IPS DF 6.9 (cell line): ENCODE measurements around the gene TTLL10.

Experiments
- DNase-seq: peaks from one replicate; pipeline ENCODE4 v3.0.0-alpha.2; 2013; ENCODE audit warnings: low read depth, low spot score
- H3K27ac ChIP-seq: one replicate; pipeline ENCODE4 v1.5.1; 2013; ENCODE audit warnings: low read length, control low read depth
- H3K27me3 ChIP-seq: 2 replicates; pipeline ENCODE4 v1.6.1; 2013; ENCODE audit warnings: mild to moderate bottlenecking, low read length; ENCODE audit not compliant: control insufficient read depth, insufficient read depth
- H3K36me3 ChIP-seq: 2 replicates; pipeline ENCODE4 v1.6.1; 2013; ENCODE audit warnings: low read length; ENCODE audit not compliant: control insufficient read depth, insufficient read depth
- H3K4me1 ChIP-seq: 2 replicates; pipeline ENCODE4 v1.6.1; 2013; ENCODE audit warnings: low read length; ENCODE audit not compliant: control insufficient read depth, insufficient read depth
- H3K4me3 ChIP-seq: 2 replicates; pipeline ENCODE4 v1.5.1; 2013; ENCODE audit warnings: mild to moderate bottlenecking, low read length
- H3K9me3 ChIP-seq: 2 replicates; pipeline ENCODE4 v1.6.1; 2013; ENCODE audit warnings: low read length, inconsistent platforms; ENCODE audit not compliant: control insufficient read depth, insufficient read depth
- WGBS: extraction: QIAGEN DNeasy Blood & Tissue Kit; methylation state at CpG from one replicate; pipeline ENCODE4 v1.1.7; 2013; ENCODE audit warnings: mixed read lengths, missing lambda C conversion rate; ENCODE audit not compliant: insufficient read length, insufficient coverage; 5-methylcytosine and 5-hydroxymethylcytosine counted together

The TTLL10 gene

GRCh38 chr1:1165485-1165884 is 8.2 kb upstream of the TTLL10 start:
- Histone ChIP-seq H3K27me3 (no peaks in the 10 kb centered on the region), H3K9me3 (no peaks in the 10 kb centered on the region), H3K4me1 (peaks cover 30% of the 10 kb centered on the region), H3K4me3 (no peak overlapping the region), H3K27ac (no peak overlapping the region), H3K36me3 (no peaks in the 10 kb centered on the region; the same call in 1 of the 2 replicates)
- no peak for DNase-seq
- no CpG with 5 or more reads among the region's 12 CpGs for WGBS

- H3K4me1 ChIP-seq: peaks cover 31% of the 10 kb centered on the region
- no peaks in the 10 kb centered on the region for H3K9me3 ChIP-seq
- no peaks in the 10 kb centered on the region for H3K27me3 ChIP-seq
- no peak overlapping the region for H3K4me3 ChIP-seq
- DNase-seq: no peak
- WGBS: no CpG with 5 or more reads among the region's 23 CpGs
- no peak overlapping the region for H3K27ac ChIP-seq
- no peaks in the 10 kb centered on the region; the same call in 1 of the 2 replicates for H3K36me3 ChIP-seq
These were observed 7.7 kb upstream of the TTLL10 start for GRCh38 chr1:1165900-1166421.

DNA sequence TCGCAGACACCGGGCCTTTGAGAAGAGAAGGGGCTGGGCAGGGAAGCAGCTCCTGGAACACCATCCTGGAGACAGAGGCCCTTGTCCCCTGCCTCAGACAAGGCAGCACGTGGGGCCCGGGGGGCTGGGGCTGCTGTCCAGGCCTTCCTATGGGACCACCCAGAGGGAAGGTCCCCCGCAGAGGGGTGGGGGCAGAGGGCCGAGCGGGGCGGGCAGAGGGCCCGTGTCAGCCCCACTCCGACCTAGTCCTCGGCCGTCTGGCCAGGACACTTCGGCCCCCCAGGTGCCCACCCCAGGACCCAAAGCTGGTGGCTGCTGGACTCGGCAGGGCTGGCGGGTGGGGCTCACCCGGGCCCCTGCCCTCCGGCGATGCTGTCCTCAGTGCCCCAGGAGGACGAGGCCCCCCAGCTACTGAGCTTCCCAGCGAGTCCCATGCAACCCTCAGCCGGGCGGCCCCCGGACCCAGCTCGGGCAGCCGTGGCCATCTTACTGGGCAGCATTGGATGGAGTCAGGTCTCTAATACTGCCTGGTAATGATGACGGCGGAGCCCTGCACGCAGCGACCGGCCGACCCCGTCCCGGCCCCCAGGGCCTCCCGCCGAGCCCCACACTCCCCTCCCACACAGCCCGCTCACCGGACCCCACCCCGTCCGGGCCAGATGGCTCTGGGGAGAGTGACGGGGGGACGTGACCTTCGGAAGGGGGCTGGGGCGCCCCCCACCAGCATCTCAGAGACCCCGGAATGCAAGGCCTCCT is 6.9 kb upstream of the TTLL10 start:
- Histone ChIP-seq H3K27ac (no peak overlapping the region), H3K4me3 (no peak overlapping the region), H3K36me3 (no peaks in the 10 kb centered on the region; the same call in 1 of the 2 replicates), H3K9me3 (no peaks in the 10 kb centered on the region), H3K4me1 (peaks cover 29% of the 10 kb centered on the region), H3K27me3 (no peaks in the 10 kb centered on the region)
- DNase-seq: no peak
- no CpG with 5 or more reads among the region's 44 CpGs for WGBS

- no CpG with 5 or more reads among the region's 20 CpGs for WGBS
- no peaks in the 10 kb centered on the region; the same call in 1 of the 2 replicates for H3K36me3 ChIP-seq
- DNase-seq: no peak
- no peaks in the 10 kb centered on the region for H3K9me3 ChIP-seq
- H3K4me3 ChIP-seq: no peak overlapping the region
- peaks cover 25% of the 10 kb centered on the region for H3K4me1 ChIP-seq
- no peaks in the 10 kb centered on the region for H3K27me3 ChIP-seq
- H3K27ac ChIP-seq: no peak overlapping the region
These were observed 6.3 kb upstream of the TTLL10 start for GRCh38 chr1:1167398-1167821.

GRCh38 chr1:1167841-1168450 is 5.7 kb upstream of the TTLL10 start:
- peaks cover 21% of the 10 kb centered on the region for H3K4me1 ChIP-seq
- H3K9me3 ChIP-seq: no peaks in the 10 kb centered on the region
- no peak for DNase-seq
- no CpG with 5 or more reads among the region's 36 CpGs for WGBS
- no peaks in the 10 kb centered on the region; the same call in 1 of the 2 replicates for H3K36me3 ChIP-seq
- no peak overlapping the region for H3K4me3 ChIP-seq
- H3K27ac ChIP-seq: no peak overlapping the region
- H3K27me3 ChIP-seq: no peaks in the 10 kb centered on the region

- Histone ChIP-seq H3K4me1 (peaks cover 19% of the 10 kb centered on the region), H3K9me3 (no peaks in the 10 kb centered on the region), H3K4me3 (no peak overlapping the region), H3K27ac (no peak overlapping the region), H3K27me3 (no peaks in the 10 kb centered on the region), H3K36me3 (no peaks in the 10 kb centered on the region; the same call in 1 of the 2 replicates)
- no CpG with 5 or more reads among the region's 37 CpGs for WGBS
- no peak for DNase-seq
These were observed 4.9 kb upstream of the TTLL10 start for GRCh38 chr1:1168451-1169411.

DNA sequence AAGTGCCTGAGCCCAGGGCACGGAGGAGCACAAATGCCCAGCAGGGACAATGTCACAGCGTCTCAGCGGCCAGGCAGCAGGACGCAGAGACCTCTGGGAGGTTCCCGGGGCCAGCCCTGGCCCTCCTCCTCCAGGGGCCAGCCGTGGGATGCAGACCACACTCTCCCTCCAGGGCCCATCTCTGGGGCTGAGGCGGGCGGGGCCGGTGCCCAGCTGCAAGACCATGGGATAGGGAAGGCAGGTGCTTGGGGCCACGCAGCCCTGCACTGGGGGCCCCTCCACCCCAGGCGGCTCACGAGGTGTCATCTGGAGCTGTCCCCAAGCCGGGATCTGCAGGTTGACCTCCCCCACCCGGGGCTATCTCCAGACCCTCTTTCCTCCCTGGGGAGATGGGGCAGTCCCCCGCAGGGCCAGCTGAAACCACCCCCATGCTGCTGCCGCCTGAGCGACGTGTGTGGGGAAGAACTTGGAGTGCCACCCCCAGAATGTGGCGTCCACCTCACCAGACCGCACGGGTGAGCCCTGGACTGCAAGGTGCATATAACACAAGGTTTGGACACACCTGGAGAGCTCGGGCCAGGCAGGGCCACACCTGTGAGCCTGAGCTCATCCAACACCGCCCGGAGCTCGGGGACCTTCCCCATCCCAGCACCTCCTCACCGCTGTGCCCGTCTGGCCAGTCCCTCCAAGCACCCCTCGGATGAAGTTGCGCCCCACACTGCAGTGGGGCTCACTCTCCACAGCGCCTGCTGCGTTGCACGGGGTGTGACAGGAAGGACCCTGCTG is 4.1 kb upstream of the TTLL10 start:
- whole genome bisulfite sequencing: no CpG with 5 or more reads among the region's 32 CpGs
- no peaks in the 10 kb centered on the region for H3K9me3 ChIP-seq
- no peaks in the 10 kb centered on the region for H3K27me3 ChIP-seq
- DNase-seq: no peak
- peaks cover 15% of the 10 kb centered on the region for H3K4me1 ChIP-seq
- H3K36me3 ChIP-seq: no peaks in the 10 kb centered on the region; the same call in 1 of the 2 replicates
- no peak overlapping the region for H3K4me3 ChIP-seq
- H3K27ac ChIP-seq: no peak overlapping the region

DNA sequence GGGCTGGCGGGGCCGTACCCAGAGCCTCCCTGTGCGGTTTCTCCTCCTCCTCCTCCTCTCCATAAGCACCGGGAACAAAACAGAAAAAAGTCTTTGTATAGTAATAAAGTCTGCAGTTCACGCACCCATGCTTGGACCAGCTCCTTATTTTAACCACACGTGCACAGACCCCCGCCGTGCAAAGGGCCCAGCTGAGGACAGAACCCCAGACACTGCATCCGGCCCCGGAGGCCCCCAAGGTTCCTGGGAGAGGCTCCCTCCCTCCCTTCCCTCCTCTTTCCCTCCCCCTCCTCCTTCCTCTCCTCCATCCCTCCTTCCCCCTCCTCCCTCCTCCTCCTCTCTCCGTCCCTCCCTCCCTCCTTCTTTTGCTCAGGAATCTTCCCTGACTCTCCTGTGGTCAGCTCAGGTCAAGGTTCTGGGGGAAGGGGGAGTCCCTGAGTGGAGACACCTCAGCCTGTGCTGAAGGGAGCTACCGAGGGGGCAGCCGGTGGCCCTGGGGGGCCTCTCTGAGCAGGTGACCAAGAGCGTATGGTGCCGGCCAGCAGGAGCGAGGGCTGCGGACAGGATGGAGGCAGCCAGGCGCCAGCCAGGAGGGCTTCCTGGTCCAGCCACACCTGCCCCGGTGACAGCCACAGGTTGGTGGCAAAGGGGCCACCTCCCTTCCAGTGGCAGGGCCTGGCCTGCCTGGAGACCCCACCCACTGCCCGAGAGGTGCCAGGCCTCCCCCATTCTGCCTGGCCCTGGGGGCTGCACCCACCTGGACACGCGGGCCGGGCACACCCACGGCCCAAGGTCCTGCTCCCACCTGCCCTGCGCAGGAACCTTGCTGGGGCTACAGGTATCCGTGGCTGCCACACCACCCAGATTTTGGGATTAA is 3.2 kb upstream of the TTLL10 start:
- no peak for DNase-seq
- H3K27ac ChIP-seq: no peak overlapping the region
- no peaks in the 10 kb centered on the region; the same call in 1 of the 2 replicates for H3K36me3 ChIP-seq
- no peaks in the 10 kb centered on the region for H3K9me3 ChIP-seq
- peaks cover 12% of the 10 kb centered on the region for H3K4me1 ChIP-seq
- no CpG with 5 or more reads among the region's 26 CpGs for WGBS
- no peak overlapping the region for H3K4me3 ChIP-seq
- H3K27me3 ChIP-seq: no peaks in the 10 kb centered on the region

DNA sequence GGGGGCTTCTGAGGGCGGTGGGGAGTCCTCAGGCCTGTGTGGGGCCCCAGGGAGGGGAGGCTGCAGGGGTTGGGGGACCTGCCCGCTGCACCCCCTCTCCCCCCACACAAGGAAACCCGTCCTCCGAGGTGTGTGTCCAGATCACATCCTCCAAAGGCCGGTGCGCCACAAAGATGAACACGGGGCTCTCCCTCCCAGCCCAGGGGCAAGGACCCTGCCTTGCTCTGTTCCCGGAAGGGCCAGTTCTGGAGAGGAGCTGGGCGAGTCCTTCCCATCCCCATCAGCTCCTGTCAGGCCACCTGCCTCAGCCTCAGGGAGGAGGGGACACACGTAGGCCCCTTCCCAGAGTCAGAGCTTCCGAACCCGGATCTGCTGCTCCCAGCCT is 2.5 kb upstream of the TTLL10 start:
- Histone ChIP-seq H3K27me3 (no peaks in the 10 kb centered on the region), H3K4me3 (no peak overlapping the region), H3K27ac (no peak overlapping the region), H3K4me1 (peaks cover 10% of the 10 kb centered on the region), H3K9me3 (no peaks in the 10 kb centered on the region), H3K36me3 (no peaks in the 10 kb centered on the region; the same call in 1 of the 2 replicates)
- WGBS: no CpG with 5 or more reads among the region's 12 CpGs
- DNase-seq: no peak
